Activated T-cell treated with anti-CD3 and anti-CD28 coated beads, Interleukin-2, amount 50 U/mL, for 72 hours (primary cell): ENCODE measurements around the gene CFAP74. TPM values are rescaled to one million over a fixed set of nuclear protein-coding genes. Genes with fewer than 3 reads are reported as not detected.

Source experiments
- ATAC-seq, 2 donors: fragments of 150-1000 bp; cut with Tn5 transposase; replicated peaks in 1 of 2; 2 replicates each; pipeline ENCODE4 v1.10.0; 2021; ENCODE audit warnings: moderate library complexity in 2 of 2, mild to moderate bottlenecking in 1 of 2
- DNase-seq, 2 donors: peaks; one replicate each; pipeline ENCODE4 v3.0.0; 2021 to 2022; ENCODE audit warnings: mixed read lengths in 1 of 2
- H3K27ac Mint-ChIP-seq: one replicate; pipeline ENCODE4 v1.8.0; 2022; ENCODE audit warnings: mild to moderate bottlenecking, moderate library complexity, mixed read lengths
- H3K27me3 Mint-ChIP-seq: one replicate; pipeline ENCODE4 v1.8.0; 2022; ENCODE audit warnings: low read depth, mixed read lengths
- H3K36me3 Mint-ChIP-seq, 2 donors: one replicate each; pipeline ENCODE4 v1.8.0; 2022; ENCODE audit warnings: mixed read lengths in 2 of 2, mild to moderate bottlenecking in 1 of 2; ENCODE audit not compliant: insufficient read depth in 2 of 2
- H3K4me1 Mint-ChIP-seq: one replicate; pipeline ENCODE4 v1.8.0; 2022; ENCODE audit warnings: low read depth, mixed read lengths
- H3K4me3 Mint-ChIP-seq, 2 donors: one replicate each; pipeline ENCODE4 v1.8.0; 2022; ENCODE audit warnings: mild to moderate bottlenecking in 2 of 2, mixed read lengths in 2 of 2, moderate library complexity in 2 of 2
- H3K9me3 Mint-ChIP-seq, 2 donors: one replicate each; pipeline ENCODE4 v1.8.0; 2022; ENCODE audit warnings: mixed read lengths in 2 of 2
- total RNA-seq, 2 donors: library from RNA; stranded (reverse); gene quantifications; one replicate each; pipeline ENCODE4 v1.2.3, GENCODE V29; 2022

Gene CFAP74
- total RNA-seq, 2 donors from 2014 or later, result not detected

GRCh38 chr1:1880617-1881312, 122.8 kb downstream of the CFAP74 start:
- DNase-seq (no peak), ATAC-seq (no peak)
- H3K27me3 Mint-ChIP-seq, result no peaks in the 10 kb centered on the region
- no peaks in the 10 kb centered on the region for H3K9me3 Mint-ChIP-seq
- H3K36me3 Mint-ChIP-seq, result peaks cover 8 to 22% of the 10 kb centered on the region in 2 donors
- peak overlapping the region; percentile 3 for H3K27ac Mint-ChIP-seq
- no peak overlapping the region for H3K4me3 Mint-ChIP-seq
- peaks cover 77% of the 10 kb centered on the region for H3K4me1 Mint-ChIP-seq

- Mint-ChIP-seq H3K9me3 (no peaks in the 10 kb centered on the region), H3K4me1 (peaks cover 83% of the 10 kb centered on the region), H3K4me3 (no peak overlapping the region), H3K27ac (no peak overlapping the region), H3K36me3 (peaks cover 8 to 30% of the 10 kb centered on the region in 2 donors), H3K27me3 (no peaks in the 10 kb centered on the region)
- no peak for ATAC-seq
- DNase-seq, result no peak
These were observed 123.6 kb downstream of the CFAP74 start for GRCh38 chr1:1879942-1880341.

GRCh38 chr1:1877865-1878436, 125.6 kb downstream of the CFAP74 start:
- H3K4me1 Mint-ChIP-seq, result peaks cover 77% of the 10 kb centered on the region

GRCh38 chr1:1876335-1876930, 127.2 kb downstream of the CFAP74 start:
- Mint-ChIP-seq H3K9me3 (no peaks in the 10 kb centered on the region), H3K4me3 (peak overlapping the region; percentile 77 to 84), H3K27ac (peak overlapping the region; percentile 94), H3K27me3 (no peaks in the 10 kb centered on the region), H3K36me3 (peaks cover 11 to 46% of the 10 kb centered on the region in 2 donors), H3K4me1 (peaks cover 77% of the 10 kb centered on the region)
- DNase-seq, result no peak
- peak; percentile 13 to 28 for ATAC-seq

More at GRCh38 chr1:1877865-1878436, 125.6 kb downstream of the CFAP74 start:
- H3K36me3 Mint-ChIP-seq, result peaks cover 10 to 38% of the 10 kb centered on the region in 2 donors
- H3K27me3 Mint-ChIP-seq, result no peaks in the 10 kb centered on the region
- H3K27ac Mint-ChIP-seq, result no peak overlapping the region
- H3K9me3 Mint-ChIP-seq, result no peaks in the 10 kb centered on the region
- DNase-seq, result no peak
- peak overlapping the region in 1 of 2 donors; percentile 14 for H3K4me3 Mint-ChIP-seq
- no peak for ATAC-seq

- Mint-ChIP-seq H3K27me3 (no peaks in the 10 kb centered on the region), H3K4me1 (peaks cover 77% of the 10 kb centered on the region), H3K4me3 (peak overlapping the region; percentile 77 to 84), H3K9me3 (no peaks in the 10 kb centered on the region), H3K27ac (peak overlapping the region; percentile 94), H3K36me3 (peaks cover 12 to 46% of the 10 kb centered on the region in 2 donors)
- peak; percentile 93 for ATAC-seq
- DNase-seq, result peak; percentile 61 to 70
These were observed 127.7 kb downstream of the CFAP74 start for GRCh38 chr1:1875932-1876331.

- Mint-ChIP-seq H3K36me3 (peaks cover 14 to 48% of the 10 kb centered on the region in 2 donors), H3K9me3 (no peaks in the 10 kb centered on the region), H3K27me3 (no peaks in the 10 kb centered on the region), H3K4me1 (peaks cover 80% of the 10 kb centered on the region), H3K4me3 (no peak overlapping the region), H3K27ac (no peak overlapping the region)
- DNase-seq (no peak), ATAC-seq (no peak)
These were observed 128.7 kb downstream of the CFAP74 start for GRCh38 chr1:1874901-1875300.

- Mint-ChIP-seq H3K27ac (peak overlapping the region; percentile 18), H3K36me3 (peaks cover 12 to 36% of the 10 kb centered on the region in 2 donors), H3K27me3 (no peaks in the 10 kb centered on the region), H3K4me3 (no peak overlapping the region), H3K9me3 (no peaks in the 10 kb centered on the region), H3K4me1 (peaks cover 76% of the 10 kb centered on the region)
- DNase-seq (no peak), ATAC-seq (no peak)
These were observed 130.4 kb downstream of the CFAP74 start for GRCh38 chr1:1873186-1873585.

GRCh38 chr1:1872329-1872994, 131.1 kb downstream of the CFAP74 start:
- Mint-ChIP-seq H3K36me3 (peaks cover 10 to 42% of the 10 kb centered on the region in 2 donors), H3K27me3 (no peaks in the 10 kb centered on the region), H3K9me3 (no peaks in the 10 kb centered on the region), H3K4me3 (no peak overlapping the region), H3K4me1 (peaks cover 69% of the 10 kb centered on the region), H3K27ac (peak overlapping the region; percentile 18)
- ATAC-seq (no peak), DNase-seq (no peak)

Other genes starting within 250 kb of the CFAP74 start
- 10 to 100 TPM; 54.0 to 54.5 TPM for gene NADK, start 225.3 kb downstream of the CFAP74 start, total RNA-seq
- 100 to 1,000 TPM; 350 to 418 TPM for gene GNB1, start 112.7 kb downstream of the CFAP74 start, total RNA-seq
- 1 to 10 TPM; 1.8 TPM for gene CALML6, start 88.5 kb downstream of the CFAP74 start, total RNA-seq
- 1 to 10 TPM in 1 of 2 donors, under 1 TPM in 1; 0.88 to 1.0 TPM for gene TMEM52, start 84.5 kb downstream of the CFAP74 start, total RNA-seq
- gene GABRD, start 15.6 kb upstream of the CFAP74 start, total RNA-seq, result not detected
- 10 to 100 TPM; 12.3 to 16.8 TPM for gene PRKCZ, start 46.6 kb upstream of the CFAP74 start, total RNA-seq
- gene FAAP20, start 191.0 kb upstream of the CFAP74 start, total RNA-seq, result 10 to 100 TPM; 74.6 to 80.4 TPM
- gene SKI, start 224.5 kb upstream of the CFAP74 start, total RNA-seq, result 10 to 100 TPM; 28.5 to 32.3 TPM